ENCODE measurements around the gene KLRC3. TPM values are rescaled to one million over a fixed set of nuclear protein-coding genes. Genes with fewer than 3 reads are reported as not detected.
"Not testable (repeated sequence)": the region's sequence is repeated elsewhere in the genome, so short reads cannot be mapped to it uniquely, and the experiment has no call there.

The KLRC3 gene
- total and polyA plus RNA-seq, 5 experiments from 2014 or later = 2.2 to 6.4 (median 3.9) TPM

GRCh38 chr12:10397296-10397695 lies 23.1 kb downstream of the KLRC3 start:
- ATAC-seq = peak in 1 of 2 donors; percentile 8
- Mint-ChIP-seq H3K27ac (peak overlapping the region; percentile 77 to 99 (median 90)), H3K36me3 (peaks cover 4 to 32% (median 24%) of the 10 kb centered on the region in 3 donors), H3K27me3 (no peaks in the 10 kb centered on the region), H3K4me3 (peak overlapping the region; percentile 55 to 81 (median 65)), H3K4me1 (peaks cover 41 to 82% (median 75%) of the 10 kb centered on the region in 4 donors), H3K9me3 (peaks cover 0 to 7% (median 0%) of the 10 kb centered on the region in 9 donors)
- peak in 2 of 10 donors; percentile 54 to 59 for DNase-seq
- POLR2A ChIA-PET = interaction anchor here (0.6 to 5.2 kb wide), 8 partner anchors 9 to 161 kb away, joined by 3 to 35 read pairs (median 7); partner anchors contain the start of gene KLRC4

DNA sequence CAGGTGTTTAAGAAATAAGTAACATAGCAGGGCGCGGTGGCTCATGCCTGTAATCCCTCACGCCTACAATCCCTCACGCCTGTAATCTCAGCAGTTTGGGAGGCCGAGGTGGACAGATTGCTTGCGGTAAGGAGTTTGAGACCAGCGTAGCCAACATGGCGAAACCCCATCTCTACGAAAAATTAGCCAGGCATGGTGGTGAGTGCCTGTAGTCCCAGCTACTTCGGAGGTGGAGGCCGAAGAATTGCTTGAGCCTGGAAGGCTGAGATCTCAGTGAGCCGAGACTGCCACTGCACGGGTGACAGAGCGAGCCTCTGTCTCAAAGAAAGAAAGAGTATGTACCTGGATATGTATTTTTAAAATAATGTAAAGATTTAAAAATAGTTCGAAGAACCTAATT lies 24.2 kb downstream of the KLRC3 start:
- not testable (repeated sequence) for DNase-seq, H3K9me3 Mint-ChIP-seq, ATAC-seq, H3K27me3 Mint-ChIP-seq
- H3K4me1 Mint-ChIP-seq = peaks cover 39 to 80% (median 75%) of the 10 kb centered on the region in 4 donors
- H3K36me3 Mint-ChIP-seq = peaks cover 4 to 21% (median 17%) of the 10 kb centered on the region in 3 donors
- peak overlapping the region in 6 of 10 donors; percentile 27 to 91 (median 83) for H3K4me3 Mint-ChIP-seq
- H3K27ac Mint-ChIP-seq = peak overlapping the region; percentile 90 to 100 (median 99)
- POLR2A ChIA-PET = interaction anchor here (0.6 to 5.2 kb wide), 13 partner anchors 8 to 166 kb away, joined by 3 to 35 read pairs (median 10); partner anchors contain the start of gene KLRC4

DNA sequence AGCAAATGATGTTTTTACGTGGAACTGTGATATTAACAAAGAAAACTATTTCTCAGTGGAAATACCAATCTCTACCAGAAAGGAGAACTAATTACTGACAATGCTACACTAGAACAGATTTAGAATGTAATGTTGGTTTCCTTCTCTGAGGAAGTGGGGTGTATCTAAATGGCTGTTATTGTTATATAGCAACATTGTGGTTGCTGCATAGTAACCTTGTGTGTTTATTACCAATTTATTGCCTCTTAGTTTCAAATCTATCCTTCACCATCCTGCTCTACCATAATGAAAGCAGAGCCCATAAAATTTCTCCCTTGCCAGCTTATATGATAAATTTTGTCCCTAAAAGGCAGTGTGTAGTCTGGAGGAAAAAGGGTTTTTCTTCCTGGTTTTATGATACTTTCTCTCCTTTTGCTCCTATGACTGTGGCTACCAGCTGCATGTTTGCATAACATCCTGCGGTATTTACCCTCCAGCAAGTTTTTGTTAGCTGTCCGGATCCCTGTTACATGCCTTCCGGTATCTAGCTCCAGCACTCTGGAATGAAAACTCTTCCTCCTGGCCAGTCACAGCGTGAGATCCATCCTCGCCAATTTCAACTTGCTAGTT lies 24.9 kb downstream of the KLRC3 start:
- H3K4me1 Mint-ChIP-seq = peaks cover 35 to 78% (median 70%) of the 10 kb centered on the region in 4 donors
- POLR2A ChIA-PET = interaction anchor here (0.6 to 5.2 kb wide), 15 partner anchors 8 to 166 kb away, joined by 3 to 35 read pairs (median 4); partner anchors contain the start of gene KLRC4
- H3K36me3 Mint-ChIP-seq = peaks cover 4 to 18% (median 13%) of the 10 kb centered on the region in 3 donors
- H3K9me3 Mint-ChIP-seq = peaks cover 0 to 5% (median 0%) of the 10 kb centered on the region in 9 donors
- peak overlapping the region; percentile 97 to 100 (median 99) for H3K27ac Mint-ChIP-seq
- H3K4me3 Mint-ChIP-seq = peak overlapping the region; percentile 63 to 91 (median 83)
- ATAC-seq (peak; percentile 71 to 80), DNase-seq (peak in 6 of 10 donors; percentile 43 to 87 (median 69))
- no peaks in the 10 kb centered on the region for H3K27me3 Mint-ChIP-seq

- not testable (repeated sequence) for H3K9me3 Mint-ChIP-seq, H3K27me3 Mint-ChIP-seq
- H3K36me3 Mint-ChIP-seq = peaks cover 2 to 12% (median 7%) of the 10 kb centered on the region in 3 donors
- H3K4me3 Mint-ChIP-seq = peak overlapping the region; percentile 63 to 91 (median 83)
- ATAC-seq = peak; percentile 45 to 61
- peak in 9 of 10 donors; percentile 32 to 89 (median 79) for DNase-seq
- H3K27ac Mint-ChIP-seq = peak overlapping the region; percentile 97 to 100 (median 99)
- peaks cover 33 to 80% (median 68%) of the 10 kb centered on the region in 4 donors for H3K4me1 Mint-ChIP-seq
- POLR2A ChIA-PET = interaction anchor here (0.8 to 5.2 kb wide), 12 partner anchors 8 to 164 kb away, joined by 3 to 35 read pairs (median 7); partner anchors contain the start of gene KLRC4
Observed at GRCh38 chr12:10394531-10395152, 25.8 kb downstream of the KLRC3 start.

GRCh38 chr12:10393291-10393690 lies 27.1 kb downstream of the KLRC3 start:
- H3K9me3 Mint-ChIP-seq = no peaks in the 10 kb centered on the region
- H3K27me3 Mint-ChIP-seq = no peaks in the 10 kb centered on the region
- peak overlapping the region; percentile 97 to 100 (median 99) for H3K27ac Mint-ChIP-seq
- H3K36me3 Mint-ChIP-seq = peaks cover 11 to 16% (median 14%) of the 10 kb centered on the region in 3 donors
- no peak for ATAC-seq
- peaks cover 30 to 70% (median 62%) of the 10 kb centered on the region in 4 donors for H3K4me1 Mint-ChIP-seq
- no peak for DNase-seq
- POLR2A ChIA-PET = interaction anchor here (1.2 to 5.2 kb wide), 11 partner anchors 8 to 168 kb away, joined by 3 to 35 read pairs (median 9); no protein-coding TSS in a partner anchor
- H3K4me3 Mint-ChIP-seq = peak overlapping the region in 9 of 10 donors; percentile 5 to 91 (median 62)

- Mint-ChIP-seq H3K9me3 (no peaks in the 10 kb centered on the region), H3K27ac (peak overlapping the region; percentile 94 to 100 (median 99)), H3K36me3 (peaks cover 12 to 18% (median 14%) of the 10 kb centered on the region in 3 donors), H3K27me3 (no peaks in the 10 kb centered on the region), H3K4me1 (peaks cover 24 to 62% (median 55%) of the 10 kb centered on the region in 4 donors), H3K4me3 (peak overlapping the region; percentile 55 to 86 (median 82))
- ATAC-seq (no peak), DNase-seq (peak in 5 of 10 donors; percentile 42 to 65 (median 53))
- POLR2A ChIA-PET = interaction anchor here (0.7 to 4.1 kb wide), 14 partner anchors 9 to 169 kb away, joined by 3 to 32 read pairs (median 9); partner anchors contain the start of gene KLRC4
Observed at GRCh38 chr12:10392394-10392930, 27.9 kb downstream of the KLRC3 start.

GRCh38 chr12:10390991-10391390 lies 29.4 kb downstream of the KLRC3 start:
- H3K36me3 Mint-ChIP-seq = peaks cover 20 to 28% (median 26%) of the 10 kb centered on the region in 3 donors
- H3K27me3 Mint-ChIP-seq = not testable (repeated sequence)
- H3K4me1 Mint-ChIP-seq = peaks cover 24 to 57% (median 48%) of the 10 kb centered on the region in 4 donors

GRCh38 chr12:10389904-10390303 lies 30.5 kb downstream of the KLRC3 start, which contains the start of gene KLRK1:
TSS of gene KLRK1 (minus strand) at chr12:10390041. CDS start at chr12:10388810, 1,231 bp downstream.
- Mint-ChIP-seq H3K4me1 (peaks cover 19 to 49% (median 42%) of the 10 kb centered on the region in 4 donors), H3K36me3 (peaks cover 29 to 38% (median 36%) of the 10 kb centered on the region in 3 donors), H3K27ac (peak within 1 kb of the TSS; percentile 90 to 100 (median 96)), H3K9me3 (no peaks in the 10 kb centered on the region), H3K4me3 (peak within 1 kb of the TSS; percentile 87 to 96 (median 92)), H3K27me3 (no peaks in the 10 kb centered on the region)
- DNase-seq (no peak), ATAC-seq (peak in 1 of 2 donors; percentile 4)
- POLR2A ChIA-PET = interaction anchor here (2.5 to 5.9 kb wide), 7 partner anchors 7 to 170 kb away, joined by 13 to 57 read pairs (median 32); no protein-coding TSS in a partner anchor

More at GRCh38 chr12:10390991-10391390, 29.4 kb downstream of the KLRC3 start:
- not testable (repeated sequence) for ATAC-seq, H3K9me3 Mint-ChIP-seq, DNase-seq
- Mint-ChIP-seq H3K4me3 (peak overlapping the region in 8 of 10 donors; percentile 5 to 77 (median 52)), H3K27ac (peak overlapping the region; percentile 82 to 100 (median 90))
- POLR2A ChIA-PET = interaction anchor here (0.7 to 4.1 kb wide), 9 partner anchors 9 to 168 kb away, joined by 5 to 32 read pairs (median 8); partner anchors contain the start of gene KLRC4

GRCh38 chr12:10388624-10389413 lies 31.6 kb downstream of the KLRC3 start:
- Mint-ChIP-seq H3K36me3 (peaks cover 40 to 48% (median 47%) of the 10 kb centered on the region in 3 donors), H3K4me1 (peaks cover 18 to 47% (median 33%) of the 10 kb centered on the region in 4 donors)

GRCh38 chr12:10387498-10387897 lies 32.9 kb downstream of the KLRC3 start:
- DNase-seq, H3K27me3 Mint-ChIP-seq, H3K9me3 Mint-ChIP-seq, ATAC-seq: not testable (repeated sequence)
- Mint-ChIP-seq H3K4me1 (peaks cover 17 to 50% (median 29%) of the 10 kb centered on the region in 4 donors), H3K4me3 (peak overlapping the region; percentile 88 to 96 (median 92)), H3K27ac (peak overlapping the region; percentile 89 to 98 (median 96)), H3K36me3 (peaks cover 48 to 59% (median 51%) of the 10 kb centered on the region in 3 donors)
- POLR2A ChIA-PET = interaction anchor here (0.7 to 5.9 kb wide), 13 partner anchors 8 to 172 kb away, joined by 3 to 57 read pairs (median 12); partner anchors contain the start of gene KLRC4

More at GRCh38 chr12:10388624-10389413, 31.6 kb downstream of the KLRC3 start:
- DNase-seq = peak in 6 of 10 donors; percentile 26 to 65 (median 58)
- no peaks in the 10 kb centered on the region for H3K27me3 Mint-ChIP-seq
- peak overlapping the region; percentile 90 to 98 (median 96) for H3K27ac Mint-ChIP-seq
- no peaks in the 10 kb centered on the region for H3K9me3 Mint-ChIP-seq
- H3K4me3 Mint-ChIP-seq = peak overlapping the region; percentile 87 to 96 (median 92)
- POLR2A ChIA-PET = interaction anchor here (0.6 to 5.9 kb wide), 13 partner anchors 9 to 171 kb away, joined by 3 to 57 read pairs (median 5); partner anchors contain the start of gene KLRC4
- peak; percentile 26 to 40 for ATAC-seq

DNA sequence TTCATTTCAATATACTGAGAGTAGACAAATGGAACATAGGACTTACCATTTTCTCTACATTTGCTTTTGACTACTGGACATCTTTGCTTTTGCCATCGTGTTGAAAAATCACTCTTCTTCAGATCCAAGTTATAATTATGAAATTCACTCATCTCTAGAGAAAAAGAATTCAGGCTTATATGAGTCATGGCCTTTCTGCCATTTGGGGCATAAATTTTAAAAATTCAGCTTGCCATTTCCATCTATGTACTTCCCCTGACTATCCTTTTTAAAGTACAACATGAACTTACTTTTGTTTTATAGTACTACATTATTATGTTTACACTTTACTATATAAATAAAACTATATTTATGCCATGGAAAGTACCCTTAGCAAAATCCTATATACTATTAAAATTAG lies 33.5 kb downstream of the KLRC3 start:
- DNase-seq (no peak), ATAC-seq (no peak)
- H3K4me1 Mint-ChIP-seq = peaks cover 20 to 49% (median 28%) of the 10 kb centered on the region in 4 donors
- H3K27me3 Mint-ChIP-seq = no peaks in the 10 kb centered on the region
- H3K9me3 Mint-ChIP-seq = no peaks in the 10 kb centered on the region
- H3K27ac Mint-ChIP-seq = peak overlapping the region; percentile 88 to 98 (median 96)
- H3K4me3 Mint-ChIP-seq = peak overlapping the region; percentile 88 to 96 (median 92)
- POLR2A ChIA-PET = interaction anchor here (0.7 to 5.9 kb wide), 11 partner anchors 8 to 173 kb away, joined by 3 to 57 read pairs (median 12); no protein-coding TSS in a partner anchor
- H3K36me3 Mint-ChIP-seq = peaks cover 54 to 64% (median 57%) of the 10 kb centered on the region in 3 donors

Data from naive thymus-derived CD8-positive, alpha-beta T cell (primary cell).